ENCODE results near the gene PINLYP. TPM values are rescaled to one million over a fixed set of nuclear protein-coding genes. Genes with fewer than 3 reads are reported as not detected.

PINLYP gene
- total and polyA plus RNA-seq, 2 of the 13 experiments (the other 11 are each of a cell fraction or from before 2014, with no cell fraction given): 0.21 to 0.24 TPM

DNA sequence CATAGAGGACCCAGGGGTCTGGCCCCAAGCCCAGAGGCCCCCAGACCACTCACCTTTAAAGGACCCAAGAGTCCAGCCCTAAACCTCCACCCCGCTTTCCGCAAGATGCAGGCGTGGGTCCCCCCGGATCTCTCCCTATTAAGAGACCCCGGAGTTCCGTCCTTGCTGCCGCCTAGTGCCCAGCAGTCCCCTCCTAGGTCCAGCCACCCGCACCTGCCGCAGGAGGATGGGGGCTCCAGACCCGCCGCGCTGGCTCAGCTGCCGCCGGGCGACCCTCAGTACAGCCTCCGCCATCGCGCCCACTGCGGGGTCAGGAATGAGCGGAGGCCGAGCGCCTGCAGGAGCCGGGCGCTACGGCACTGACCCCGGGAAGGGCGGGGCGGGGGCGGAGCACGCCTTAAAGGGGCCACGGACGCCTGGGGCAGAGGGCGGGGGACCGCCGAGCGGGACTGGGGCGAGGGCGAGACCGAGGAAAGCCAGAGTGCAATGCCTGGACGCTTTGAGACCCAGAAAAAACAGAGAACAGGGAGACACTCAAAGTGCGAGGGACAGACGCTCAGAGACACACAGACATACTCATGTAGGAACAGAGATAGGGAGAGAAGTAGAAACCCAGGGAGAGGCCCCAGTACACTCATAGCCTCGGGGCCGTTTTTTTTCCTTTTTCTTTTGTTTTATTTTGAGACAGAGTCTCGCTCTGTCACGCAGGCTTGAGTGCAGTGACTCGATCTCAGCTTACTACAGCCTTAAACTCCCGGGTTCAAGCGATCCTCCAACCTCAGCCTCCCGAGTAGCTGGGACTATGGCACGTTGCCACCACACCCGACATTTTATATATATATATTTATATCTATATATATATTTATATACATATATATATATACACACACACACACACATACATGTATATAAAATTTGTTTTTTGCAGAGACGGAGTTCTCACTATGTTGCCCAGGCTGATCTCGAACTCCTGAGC lies 48.4 kb upstream of the PINLYP start, which contains the start of gene ETHE1 (continued):
- TF ChIP-seq, protein P1, sequence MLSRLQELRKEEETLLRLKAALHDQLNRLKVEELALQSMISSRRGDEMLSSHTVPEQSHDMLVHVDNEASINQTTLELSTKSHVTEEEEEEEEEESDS (CRISPR knock-in tag; IDR thresholded peaks at IDR 0.05; ENCODE audit: borderline replicate concordance): peak; percentile 37; the same call in 1 of the 2 replicates
- TF ChIP-seq FOXJ3 (CRISPR knock-in tag; IDR thresholded peaks at IDR 0.05; ENCODE audit: borderline replicate concordance): no peak
- no peak for TF ChIP-seq ZNF251 (CRISPR knock-in tag; IDR thresholded peaks at IDR 0.05)
- TF ChIP-seq MZF1 (CRISPR knock-in tag; IDR thresholded peaks at IDR 0.05; ENCODE audit: borderline replicate concordance): no peak
- TF ChIP-seq SRSF9 (IDR thresholded peaks at IDR 0.05; ENCODE audit: borderline replicate concordance, insufficient read depth, low read depth, low read length, poor library complexity, severe bottlenecking): no peak
- TF ChIP-seq ADNP (CRISPR knock-in tag; IDR thresholded peaks at IDR 0.05): no peak
- TF ChIP-seq GTF3A (CRISPR knock-in tag; conservative IDR thresholded peaks at IDR 0.05): no peak
- TF ChIP-seq, protein P2, sequence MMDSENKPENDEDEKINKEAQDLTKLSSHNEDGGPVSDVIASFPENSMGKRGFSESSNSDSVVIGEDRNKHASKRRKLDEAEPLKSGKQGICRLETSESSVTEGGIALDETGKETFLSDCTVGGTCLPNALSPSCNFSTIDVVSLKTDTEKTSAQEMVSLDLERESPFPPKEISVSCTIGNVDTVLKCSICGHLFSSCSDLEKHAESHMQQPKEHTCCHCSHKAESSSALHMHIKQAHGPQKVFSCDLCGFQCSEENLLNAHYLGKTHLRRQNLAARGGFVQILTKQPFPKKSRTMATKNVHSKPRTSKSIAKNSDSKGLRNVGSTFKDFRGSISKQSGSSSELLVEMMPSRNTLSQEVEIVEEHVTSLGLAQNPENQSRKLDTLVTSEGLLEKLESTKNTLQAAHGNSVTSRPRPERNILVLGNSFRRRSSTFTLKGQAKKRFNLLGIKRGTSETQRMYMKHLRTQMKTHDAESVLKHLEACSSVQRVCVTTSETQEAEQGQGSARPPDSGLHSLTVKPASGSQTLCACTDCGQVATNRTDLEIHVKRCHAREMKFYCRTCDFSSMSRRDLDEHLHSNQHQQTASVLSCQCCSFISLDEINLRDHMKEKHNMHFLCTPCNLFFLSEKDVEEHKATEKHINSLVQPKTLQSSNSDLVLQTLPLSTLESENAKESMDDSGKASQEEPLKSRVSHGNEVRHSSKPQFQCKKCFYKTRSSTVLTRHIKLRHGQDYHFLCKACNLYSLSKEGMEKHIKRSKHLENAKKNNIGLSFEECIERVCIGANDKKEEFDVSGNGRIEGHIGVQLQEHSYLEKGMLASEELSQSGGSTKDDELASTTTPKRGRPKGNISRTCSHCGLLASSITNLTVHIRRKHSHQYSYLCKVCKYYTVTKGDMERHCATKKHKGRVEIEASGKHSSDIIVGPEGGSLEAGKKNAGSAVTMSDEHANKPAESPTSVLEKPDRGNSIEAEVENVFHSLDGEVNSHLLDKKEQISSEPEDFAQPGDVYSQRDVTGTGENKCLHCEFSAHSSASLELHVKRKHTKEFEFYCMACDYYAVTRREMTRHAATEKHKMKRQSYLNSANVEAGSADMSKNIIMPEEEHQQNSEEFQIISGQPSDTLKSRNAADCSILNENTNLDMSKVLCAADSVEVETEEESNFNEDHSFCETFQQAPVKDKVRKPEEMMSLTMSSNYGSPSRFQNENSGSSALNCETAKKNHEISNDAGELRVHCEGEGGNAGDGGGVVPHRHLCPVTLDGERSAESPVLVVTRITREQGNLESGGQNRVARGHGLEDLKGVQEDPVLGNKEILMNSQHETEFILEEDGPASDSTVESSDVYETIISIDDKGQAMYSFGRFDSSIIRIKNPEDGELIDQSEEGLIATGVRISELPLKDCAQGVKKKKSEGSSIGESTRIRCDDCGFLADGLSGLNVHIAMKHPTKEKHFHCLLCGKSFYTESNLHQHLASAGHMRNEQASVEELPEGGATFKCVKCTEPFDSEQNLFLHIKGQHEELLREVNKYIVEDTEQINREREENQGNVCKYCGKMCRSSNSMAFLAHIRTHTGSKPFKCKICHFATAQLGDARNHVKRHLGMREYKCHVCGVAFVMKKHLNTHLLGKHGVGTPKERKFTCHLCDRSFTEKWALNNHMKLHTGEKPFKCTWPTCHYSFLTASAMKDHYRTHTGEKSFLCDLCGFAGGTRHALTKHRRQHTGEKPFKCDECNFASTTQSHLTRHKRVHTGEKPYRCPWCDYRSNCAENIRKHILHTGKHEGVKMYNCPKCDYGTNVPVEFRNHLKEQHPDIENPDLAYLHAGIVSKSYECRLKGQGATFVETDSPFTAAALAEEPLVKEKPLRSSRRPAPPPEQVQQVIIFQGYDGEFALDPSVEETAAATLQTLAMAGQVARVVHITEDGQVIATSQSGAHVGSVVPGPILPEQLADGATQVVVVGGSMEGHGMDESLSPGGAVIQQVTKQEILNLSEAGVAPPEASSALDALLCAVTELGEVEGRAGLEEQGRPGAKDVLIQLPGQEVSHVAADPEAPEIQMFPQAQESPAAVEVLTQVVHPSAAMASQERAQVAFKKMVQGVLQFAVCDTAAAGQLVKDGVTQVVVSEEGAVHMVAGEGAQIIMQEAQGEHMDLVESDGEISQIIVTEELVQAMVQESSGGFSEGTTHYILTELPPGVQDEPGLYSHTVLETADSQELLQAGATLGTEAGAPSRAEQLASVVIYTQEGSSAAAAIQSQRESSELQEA (CRISPR knock-in tag; IDR thresholded peaks at IDR 0.05; ENCODE audit: not compliant biosample characterization): no peak
- no peak for TF ChIP-seq ZNF10 (CRISPR knock-in tag; IDR thresholded peaks at IDR 0.05; ENCODE audit: borderline replicate concordance, low read depth)
- TF ChIP-seq ISL2 (CRISPR knock-in tag; IDR thresholded peaks at IDR 0.05): 0 out of 2 replicates have a peak, but pooled peaks have one; percentile 28
- TF ChIP-seq KDM4B (CRISPR knock-in tag; IDR thresholded peaks at IDR 0.05): peak; percentile 27; the same call in 1 of the 2 replicates
- TF ChIP-seq ZNF546 (CRISPR knock-in tag; conservative IDR thresholded peaks at IDR 0.05): peak; percentile 66; the same call in 1 of the 2 replicates
- TF ChIP-seq ZNF232 (CRISPR knock-in tag; IDR thresholded peaks at IDR 0.05; ENCODE audit: borderline replicate concordance): 0 out of 2 replicates have a peak, but pooled peaks have one; percentile 52
- TF ChIP-seq, protein P3, sequence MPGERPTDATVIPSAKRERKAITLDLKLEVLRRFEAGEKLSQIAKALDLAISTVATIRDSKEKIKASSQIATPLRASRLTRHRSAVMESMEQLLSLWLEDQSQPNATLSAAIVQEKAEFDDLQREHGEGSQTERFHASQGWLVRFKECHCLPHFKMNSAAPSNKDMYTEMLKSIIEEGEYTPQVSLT (CRISPR knock-in tag; IDR thresholded peaks at IDR 0.05; ENCODE audit: borderline replicate concordance, low read depth): no peak
- TF ChIP-seq CEBPG (CRISPR knock-in tag; IDR thresholded peaks at IDR 0.05): no peak
- no peak for TF ChIP-seq NFE2 (CRISPR knock-in tag; IDR thresholded peaks at IDR 0.05)
- TF ChIP-seq, protein P4, sequence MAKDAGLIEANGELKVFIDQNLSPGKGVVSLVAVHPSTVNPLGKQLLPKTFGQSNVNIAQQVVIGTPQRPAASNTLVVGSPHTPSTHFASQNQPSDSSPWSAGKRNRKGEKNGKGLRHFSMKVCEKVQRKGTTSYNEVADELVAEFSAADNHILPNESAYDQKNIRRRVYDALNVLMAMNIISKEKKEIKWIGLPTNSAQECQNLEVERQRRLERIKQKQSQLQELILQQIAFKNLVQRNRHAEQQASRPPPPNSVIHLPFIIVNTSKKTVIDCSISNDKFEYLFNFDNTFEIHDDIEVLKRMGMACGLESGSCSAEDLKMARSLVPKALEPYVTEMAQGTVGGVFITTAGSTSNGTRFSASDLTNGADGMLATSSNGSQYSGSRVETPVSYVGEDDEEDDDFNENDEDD (CRISPR knock-in tag; IDR thresholded peaks at IDR 0.05; ENCODE audit: borderline replicate concordance): peak; percentile 33; the same call in 1 of the 2 replicates
- no peak for TF ChIP-seq BHLHE40 (IDR thresholded peaks at IDR 0.05; ENCODE audit: low read length)
- TF ChIP-seq SUZ12 (IDR thresholded peaks at IDR 0.05; ENCODE audit: low read depth, low read length): no peak

Measured in HepG2 (cell line).